ENCODE results near the gene CD93.

The CD93 gene

GRCh38 chr20:23039136-23039875 is 46.8 kb downstream of the CD93 start:
- H3K4me3 ChIP-seq (ENCODE audit: low read depth, low read length): no peak overlapping the region

- no peak overlapping the region for H3K4me3 ChIP-seq (ENCODE audit: low read depth, low read length)
Measured at GRCh38 chr20:23037017-23037481, 49.1 kb downstream of the CD93 start.

GRCh38 chr20:23036371-23036770 is 49.8 kb downstream of the CD93 start:
- H3K4me3 ChIP-seq (ENCODE audit: low read depth, low read length): no peak overlapping the region

GRCh38 chr20:23035731-23036130 is 50.4 kb downstream of the CD93 start:
- no peak overlapping the region for H3K4me3 ChIP-seq (ENCODE audit: low read depth, low read length)

- H3K4me3 ChIP-seq (ENCODE audit: low read depth, low read length): no peak within 1 kb of the TSS
Measured at GRCh38 chr20:23034721-23035671, 51.1 kb downstream of the CD93 start, which contains the start of gene SSTR4. Gene SSTR4 (plus strand): TSS chr20:23035312. CDS start chr20:23035484, 172 bp downstream.

- H3K4me3 ChIP-seq (ENCODE audit: low read depth, low read length): no peak overlapping the region
Measured at GRCh38 chr20:23033918-23034317, 52.2 kb downstream of the CD93 start.

- H3K4me3 ChIP-seq (ENCODE audit: low read depth, low read length): no peak overlapping the region
Measured at GRCh38 chr20:23032750-23033078, 53.4 kb downstream of the CD93 start.

- no peak overlapping the region for H3K4me3 ChIP-seq (ENCODE audit: low read depth, low read length)
Measured at GRCh38 chr20:23032056-23032749, 53.9 kb downstream of the CD93 start.

GRCh38 chr20:23031346-23031745 is 54.8 kb downstream of the CD93 start:
- no peak overlapping the region for H3K4me3 ChIP-seq (ENCODE audit: low read depth, low read length)
